ENCODE results near the gene USP15. TPM values are rescaled to one million over a fixed set of nuclear protein-coding genes. Genes with fewer than 3 reads are reported as not detected.
A peak's percentile ranks its signal among the peaks of the same experiment; 100 is the strongest.
"Not testable (repeated sequence)": the region's sequence is repeated elsewhere in the genome, so short reads cannot be mapped to it uniquely, and the experiment has no call there.

The USP15 gene
- polyA plus RNA-seq, 6 donors from 2014 or later: 70.7 to 120 (median 105) TPM

DNA sequence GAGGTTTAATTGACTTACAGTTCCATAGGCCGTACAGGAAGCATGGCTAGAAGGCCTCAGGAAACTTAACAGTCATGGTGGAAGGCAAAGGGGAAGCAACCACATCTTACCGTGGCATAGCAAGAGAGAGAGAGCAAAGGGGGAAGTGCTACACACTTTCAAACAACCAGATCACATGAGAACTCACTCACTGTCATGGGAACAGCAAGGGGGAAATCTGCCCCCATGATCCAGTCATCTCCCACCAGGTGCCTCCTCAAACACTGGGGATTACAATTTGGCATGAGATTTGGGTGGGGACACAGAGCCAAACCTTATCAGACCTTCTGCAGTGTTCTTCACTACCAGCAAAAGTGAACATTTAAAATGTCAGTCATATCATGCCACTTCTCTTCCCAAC, 58.9 kb downstream of the USP15 start:
- Mint-ChIP-seq H3K36me3 (peaks cover 39% of the 10 kb centered on the region in 2 donors), H3K9me3 (peaks cover 0 to 9% (median 0%) of the 10 kb centered on the region in 7 donors), H3K4me1 (peaks cover 30 to 36% (median 34%) of the 10 kb centered on the region in 3 donors), H3K27ac (peak overlapping the region; percentile 2 to 84 (median 30)), H3K27me3 (no peaks in the 10 kb centered on the region), H3K4me3 (peak overlapping the region in 2 of 8 donors; percentile 21 to 64)
- peak; percentile 70 to 75 for ATAC-seq (ENCODE audit: low read depth in 2 of 2)
- DNase-seq: peak; percentile 14

DNA sequence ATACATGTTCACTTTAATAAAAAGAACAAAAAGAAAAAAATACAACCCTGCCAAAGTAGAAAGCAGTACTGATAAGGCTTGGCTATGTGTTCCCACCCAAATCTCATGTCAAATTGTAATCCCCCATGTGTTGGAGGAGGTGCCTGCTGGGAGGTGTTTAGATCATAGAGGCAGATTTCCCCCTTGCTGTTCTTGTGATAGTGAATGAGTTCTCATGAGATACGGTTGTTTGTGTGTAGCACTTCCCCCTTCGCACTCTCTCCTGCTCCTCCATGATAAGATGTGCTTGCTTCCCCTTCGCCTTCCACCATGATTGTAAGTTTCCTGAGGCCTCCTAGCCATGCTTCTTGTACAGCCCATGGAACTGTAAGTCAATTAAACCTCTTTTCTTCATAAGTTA, 59.9 kb downstream of the USP15 start:
- no peaks in the 10 kb centered on the region for H3K27me3 Mint-ChIP-seq
- peaks cover 0 to 9% (median 0%) of the 10 kb centered on the region in 7 donors for H3K9me3 Mint-ChIP-seq
- H3K4me1 Mint-ChIP-seq: peaks cover 30 to 36% (median 34%) of the 10 kb centered on the region in 3 donors
- DNase-seq (no peak), ATAC-seq (ENCODE audit: low read depth in 2 of 2) (no peak)
- peaks cover 39% of the 10 kb centered on the region in 2 donors for H3K36me3 Mint-ChIP-seq
- H3K4me3 Mint-ChIP-seq: no peak overlapping the region
- peak overlapping the region; percentile 24 to 94 (median 62) for H3K27ac Mint-ChIP-seq

DNA sequence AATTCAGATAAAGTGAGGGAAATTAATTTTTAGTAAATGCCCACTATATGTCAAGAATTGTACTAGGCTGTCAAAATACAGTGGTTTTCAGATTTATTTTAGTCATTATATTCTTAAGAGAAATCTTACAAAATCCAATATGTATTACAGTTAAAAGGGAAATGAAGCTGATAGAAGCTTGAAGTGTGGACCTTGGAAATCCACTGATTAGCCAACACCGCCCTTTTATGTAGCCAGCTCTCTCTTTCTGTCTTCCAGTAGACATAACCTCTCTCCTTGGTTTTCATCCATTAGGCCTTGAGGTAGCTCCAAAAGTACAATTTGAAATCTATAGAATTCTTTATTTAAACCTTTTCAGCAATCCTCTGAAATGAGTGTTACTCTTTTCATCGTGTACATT, 63.2 kb downstream of the USP15 start:
- H3K27ac Mint-ChIP-seq: peak overlapping the region in 2 of 6 donors; percentile 5 to 55
- H3K4me1 Mint-ChIP-seq: peaks cover 22 to 34% (median 26%) of the 10 kb centered on the region in 3 donors
- DNase-seq: no peak

DNA sequence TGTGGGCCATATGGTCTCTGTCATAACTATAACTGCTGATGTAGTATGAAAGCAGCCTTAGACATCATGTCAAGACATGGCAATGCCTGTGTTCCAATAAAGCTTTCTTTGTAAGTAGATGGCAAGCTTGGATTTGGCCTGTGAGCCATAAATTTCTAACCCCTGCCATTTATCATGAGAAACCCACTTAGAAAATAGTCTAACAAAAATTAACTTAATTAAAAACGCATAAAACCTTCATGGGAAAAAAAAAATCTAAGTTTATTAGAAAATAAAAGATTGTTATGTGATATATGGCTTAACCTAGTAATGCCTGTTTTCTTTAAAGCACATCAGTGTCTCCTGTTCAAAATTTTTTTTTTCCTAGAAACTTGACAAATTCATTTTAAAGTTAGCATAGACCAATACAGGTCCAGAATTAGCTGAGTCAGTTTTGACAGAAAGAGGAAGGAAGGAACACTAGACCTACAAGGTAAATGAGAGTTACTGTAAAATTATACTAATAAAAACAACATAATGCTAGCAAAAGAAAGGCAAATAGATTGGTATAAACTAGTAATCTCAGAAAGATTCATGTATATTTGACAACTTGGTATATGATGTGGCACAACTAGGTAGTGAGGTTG, 68.2 kb downstream of the USP15 start:
- H3K9me3 Mint-ChIP-seq: no peaks in the 10 kb centered on the region
- no peaks in the 10 kb centered on the region for H3K36me3 Mint-ChIP-seq
- H3K27me3 Mint-ChIP-seq: no peaks in the 10 kb centered on the region
- H3K27ac Mint-ChIP-seq: peak overlapping the region in 1 of 6 donors; percentile 36
- ATAC-seq (ENCODE audit: low read depth in 2 of 2) (no peak), DNase-seq (no peak)
- H3K4me3 Mint-ChIP-seq: no peak overlapping the region
- peaks cover 4 to 20% (median 9%) of the 10 kb centered on the region in 3 donors for H3K4me1 Mint-ChIP-seq

More for the DNA sequence above, 63.2 kb downstream of the USP15 start:
- H3K9me3 Mint-ChIP-seq: peaks cover 0 to 6% (median 0%) of the 10 kb centered on the region in 7 donors
- no peaks in the 10 kb centered on the region for H3K27me3 Mint-ChIP-seq
- peaks cover 29 to 32% of the 10 kb centered on the region in 2 donors for H3K36me3 Mint-ChIP-seq
- ATAC-seq (ENCODE audit: low read depth in 2 of 2): no peak
- no peak overlapping the region for H3K4me3 Mint-ChIP-seq

DNA sequence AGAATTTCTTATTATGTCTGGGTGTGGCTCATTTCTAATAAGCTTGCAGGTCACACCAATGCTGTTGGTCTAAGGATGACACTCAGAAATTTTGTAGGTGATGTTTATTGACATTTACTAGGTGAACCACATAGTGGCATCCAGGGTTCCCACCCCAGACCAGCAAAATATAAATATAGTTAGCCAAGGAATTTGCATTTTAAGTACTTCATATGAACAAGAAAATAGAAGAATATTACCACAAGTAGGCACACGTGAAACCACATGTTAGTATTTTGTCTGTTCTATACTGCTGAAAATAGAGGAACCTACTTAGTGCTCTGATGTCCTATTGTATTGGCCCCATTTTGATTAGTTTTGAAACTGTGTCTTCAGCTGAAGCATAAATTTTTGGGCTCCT, 71.1 kb downstream of the USP15 start:
- peaks cover 13% of the 10 kb centered on the region in 2 donors for H3K36me3 Mint-ChIP-seq
- H3K9me3 Mint-ChIP-seq: peaks cover 0 to 3% (median 0%) of the 10 kb centered on the region in 7 donors
- H3K27me3 Mint-ChIP-seq: no peaks in the 10 kb centered on the region
- H3K4me1 Mint-ChIP-seq: peaks cover 13 to 29% (median 20%) of the 10 kb centered on the region in 3 donors
- no peak overlapping the region for H3K4me3 Mint-ChIP-seq
- ATAC-seq (ENCODE audit: low read depth in 2 of 2) (no peak), DNase-seq (no peak)
- peak overlapping the region in 2 of 6 donors; percentile 32 to 66 for H3K27ac Mint-ChIP-seq

DNA sequence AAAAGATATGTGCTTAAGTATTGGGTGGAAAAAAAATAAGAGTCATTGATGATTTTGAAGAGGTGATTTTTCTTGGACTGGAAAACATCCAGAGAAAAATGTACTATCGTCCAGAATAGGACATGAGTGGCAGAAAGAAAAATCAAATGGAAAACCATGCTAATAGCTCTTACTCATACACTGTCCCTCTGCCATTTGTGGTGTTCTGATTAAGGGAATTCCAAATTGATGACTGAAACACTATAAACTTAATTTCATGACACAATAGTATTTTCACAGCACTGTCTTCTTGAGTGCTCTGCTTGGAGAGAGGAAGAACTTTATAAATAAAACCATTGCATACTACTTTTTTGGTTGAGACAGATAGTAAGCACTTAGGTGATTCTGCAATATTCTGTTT, 72.4 kb downstream of the USP15 start:
- no peak overlapping the region for H3K4me3 Mint-ChIP-seq
- H3K36me3 Mint-ChIP-seq: peaks cover 21 to 24% of the 10 kb centered on the region in 2 donors
- H3K4me1 Mint-ChIP-seq: peaks cover 14 to 28% (median 22%) of the 10 kb centered on the region in 3 donors
- peaks cover 0 to 15% (median 6%) of the 10 kb centered on the region in 7 donors for H3K9me3 Mint-ChIP-seq
- DNase-seq (no peak), ATAC-seq (ENCODE audit: low read depth in 2 of 2) (no peak)
- H3K27me3 Mint-ChIP-seq: no peaks in the 10 kb centered on the region
- H3K27ac Mint-ChIP-seq: no peak overlapping the region

DNA sequence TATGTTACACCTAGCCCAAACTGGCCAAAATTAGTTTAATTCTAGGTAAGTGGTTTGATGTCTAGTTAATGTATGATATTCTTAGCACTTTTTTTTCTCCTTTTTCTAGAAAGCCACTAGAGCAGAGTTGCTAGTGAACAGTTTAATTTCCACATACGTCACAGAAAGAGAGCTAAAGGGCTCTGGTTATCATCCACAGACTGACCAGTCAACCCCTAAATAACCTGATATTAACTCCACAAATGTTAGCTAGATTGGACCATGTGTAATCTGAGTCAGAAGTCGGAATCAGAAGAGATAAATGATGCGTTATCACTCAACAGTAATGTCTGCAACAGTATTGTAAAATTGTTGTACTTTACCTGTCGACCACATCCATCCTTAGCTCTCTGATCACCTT, 74.9 kb downstream of the USP15 start:
- H3K9me3 Mint-ChIP-seq: peaks cover 0 to 30% (median 15%) of the 10 kb centered on the region in 7 donors
- peaks cover 19 to 41% (median 36%) of the 10 kb centered on the region in 3 donors for H3K4me1 Mint-ChIP-seq
- H3K27ac Mint-ChIP-seq: peak overlapping the region in 2 of 6 donors; percentile 2 to 46
- DNase-seq (no peak), ATAC-seq (ENCODE audit: low read depth in 2 of 2) (no peak)
- peaks cover 31 to 35% of the 10 kb centered on the region in 2 donors for H3K36me3 Mint-ChIP-seq
- no peaks in the 10 kb centered on the region for H3K27me3 Mint-ChIP-seq
- no peak overlapping the region for H3K4me3 Mint-ChIP-seq

DNA sequence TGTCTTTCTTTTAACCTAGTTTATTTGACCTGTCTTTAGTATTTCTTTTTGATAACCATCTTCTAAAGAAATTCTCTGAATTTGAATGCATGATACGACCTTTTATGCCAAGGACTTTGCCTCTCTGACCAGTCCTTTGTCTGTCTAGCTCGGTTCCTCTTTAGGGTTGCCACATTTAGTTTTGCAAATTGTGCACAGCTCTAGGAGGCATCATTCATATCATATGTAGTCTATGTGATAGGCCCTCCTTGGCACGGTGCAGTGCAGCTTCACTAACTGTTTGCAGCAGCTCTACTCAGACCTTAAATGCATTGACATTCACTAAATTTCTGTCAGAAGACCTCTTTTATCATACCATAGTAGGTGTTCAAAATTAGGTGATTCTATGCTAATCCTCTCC, 75.6 kb downstream of the USP15 start:
- Mint-ChIP-seq H3K36me3 (peaks cover 39 to 42% of the 10 kb centered on the region in 2 donors), H3K4me1 (peaks cover 27 to 44% (median 43%) of the 10 kb centered on the region in 3 donors), H3K27ac (peak overlapping the region in 5 of 6 donors; percentile 1 to 85 (median 31)), H3K27me3 (no peaks in the 10 kb centered on the region), H3K4me3 (no peak overlapping the region), H3K9me3 (peaks cover 0 to 30% (median 15%) of the 10 kb centered on the region in 7 donors)
- DNase-seq (no peak), ATAC-seq (ENCODE audit: low read depth in 2 of 2) (no peak)

DNA sequence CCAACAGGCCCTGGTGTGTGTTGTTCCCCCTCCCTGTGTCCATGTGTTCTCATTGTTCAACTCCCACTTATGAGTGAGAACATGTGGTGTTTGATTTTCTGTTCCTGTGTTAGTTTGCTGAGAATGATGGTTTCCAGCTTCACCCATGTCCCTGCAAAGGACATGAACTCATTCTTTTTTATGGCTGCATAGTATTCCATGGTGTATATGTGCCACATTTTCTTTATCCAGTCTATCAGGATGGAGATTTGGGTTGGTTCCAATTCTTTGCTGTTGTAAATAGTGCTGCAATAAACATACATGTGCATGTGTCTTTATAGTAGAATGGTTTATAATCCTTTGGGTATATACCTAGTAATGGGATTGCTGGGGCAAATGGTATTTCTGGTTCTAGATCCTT, 77.4 kb downstream of the USP15 start:
- peaks cover 38 to 62% (median 51%) of the 10 kb centered on the region in 3 donors for H3K4me1 Mint-ChIP-seq
- H3K4me3 Mint-ChIP-seq: not testable (repeated sequence)

DNA sequence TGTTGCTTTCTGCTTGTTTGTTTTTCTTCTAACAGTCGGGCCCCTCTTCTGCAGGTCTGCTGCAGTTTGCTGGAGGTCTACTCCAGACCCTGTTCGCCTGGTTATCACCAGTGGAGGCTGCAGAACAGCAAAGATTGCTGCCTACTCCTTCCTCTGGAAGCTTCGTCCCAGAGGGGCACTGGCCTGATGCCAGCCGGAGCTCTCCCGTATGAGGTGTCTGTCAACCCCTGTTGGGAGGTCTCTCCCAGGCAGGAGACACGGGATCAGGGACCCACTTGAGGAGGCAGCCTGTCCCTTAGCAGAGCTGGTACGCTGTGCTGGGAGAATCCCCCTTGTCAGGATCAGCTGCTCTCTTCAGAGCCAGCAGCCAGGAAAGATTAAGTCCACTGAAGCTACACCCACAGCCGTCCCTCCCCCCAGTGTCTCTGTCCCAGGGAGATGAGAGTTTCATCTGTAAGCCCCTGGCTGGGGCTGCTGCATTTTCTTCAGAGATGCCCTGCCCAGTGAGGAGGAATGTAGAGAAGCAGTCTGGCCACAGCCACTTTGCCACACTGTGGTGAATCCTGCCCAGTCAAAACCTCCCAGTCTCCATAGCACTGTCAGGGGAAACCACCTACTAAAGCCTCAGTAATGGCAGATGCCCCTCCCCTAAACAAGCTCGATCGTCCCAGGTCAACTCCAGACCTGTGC, 82.6 kb downstream of the USP15 start:
- DNase-seq; H3K27me3 Mint-ChIP-seq; ATAC-seq (ENCODE audit: low read depth in 2 of 2): not testable (repeated sequence)
- H3K27ac Mint-ChIP-seq: peak overlapping the region in 3 of 6 donors; percentile 25 to 53 (median 27)
- peaks cover 44 to 54% of the 10 kb centered on the region in 2 donors for H3K36me3 Mint-ChIP-seq
- H3K4me3 Mint-ChIP-seq: peak overlapping the region in 1 of 8 donors; percentile 10
- H3K9me3 Mint-ChIP-seq: peaks cover 0 to 13% (median 11%) of the 10 kb centered on the region in 7 donors
- H3K4me1 Mint-ChIP-seq: peaks cover 36 to 71% (median 49%) of the 10 kb centered on the region in 3 donors

More for the DNA sequence above, 77.4 kb downstream of the USP15 start:
- H3K27me3 Mint-ChIP-seq; ATAC-seq (ENCODE audit: low read depth in 2 of 2); DNase-seq: not testable (repeated sequence)
- H3K36me3 Mint-ChIP-seq: peaks cover 43 to 58% of the 10 kb centered on the region in 2 donors
- peak overlapping the region in 1 of 6 donors; percentile 21 for H3K27ac Mint-ChIP-seq
- H3K9me3 Mint-ChIP-seq: peaks cover 0 to 30% (median 15%) of the 10 kb centered on the region in 7 donors

DNA sequence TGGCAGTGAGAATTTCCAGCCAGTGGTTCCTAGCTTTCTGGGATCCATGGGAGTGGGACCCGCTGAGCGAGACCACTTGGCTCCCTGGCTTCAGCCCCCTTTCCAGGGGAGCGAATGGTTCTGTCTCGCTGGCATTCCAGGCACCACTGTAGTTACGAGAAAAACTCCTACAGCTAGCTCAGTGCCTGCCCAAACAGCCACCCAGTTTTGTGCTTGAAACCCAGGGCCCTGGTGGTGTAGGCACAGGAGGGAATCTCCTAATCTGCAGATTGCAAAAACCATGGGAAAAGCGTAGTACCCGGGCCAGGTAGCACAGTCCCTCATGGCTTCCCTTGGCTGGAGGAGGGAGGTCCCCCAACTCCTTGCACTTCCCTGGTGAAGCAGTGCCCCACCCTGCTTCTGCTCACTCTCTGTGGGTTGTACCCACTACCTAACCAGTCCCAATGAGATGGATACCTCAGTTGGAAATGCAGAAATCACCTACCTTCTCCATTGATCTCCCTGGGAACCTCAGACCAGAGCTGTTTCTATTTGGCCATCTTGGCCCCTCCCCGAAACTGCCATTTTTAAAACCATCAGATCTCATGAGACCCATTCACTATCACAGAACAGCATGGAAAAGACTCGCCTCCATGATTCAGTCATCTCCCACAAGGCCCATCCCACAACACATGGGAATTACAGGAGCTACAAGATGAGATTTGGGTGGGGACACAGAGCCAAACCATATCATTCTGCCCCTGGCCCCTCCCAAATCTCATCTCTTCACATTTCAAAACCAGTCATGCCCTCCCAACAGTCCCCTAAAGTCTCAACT, 83.3 kb downstream of the USP15 start:
- peak overlapping the region in 1 of 8 donors; percentile 48 for H3K4me3 Mint-ChIP-seq

DNA sequence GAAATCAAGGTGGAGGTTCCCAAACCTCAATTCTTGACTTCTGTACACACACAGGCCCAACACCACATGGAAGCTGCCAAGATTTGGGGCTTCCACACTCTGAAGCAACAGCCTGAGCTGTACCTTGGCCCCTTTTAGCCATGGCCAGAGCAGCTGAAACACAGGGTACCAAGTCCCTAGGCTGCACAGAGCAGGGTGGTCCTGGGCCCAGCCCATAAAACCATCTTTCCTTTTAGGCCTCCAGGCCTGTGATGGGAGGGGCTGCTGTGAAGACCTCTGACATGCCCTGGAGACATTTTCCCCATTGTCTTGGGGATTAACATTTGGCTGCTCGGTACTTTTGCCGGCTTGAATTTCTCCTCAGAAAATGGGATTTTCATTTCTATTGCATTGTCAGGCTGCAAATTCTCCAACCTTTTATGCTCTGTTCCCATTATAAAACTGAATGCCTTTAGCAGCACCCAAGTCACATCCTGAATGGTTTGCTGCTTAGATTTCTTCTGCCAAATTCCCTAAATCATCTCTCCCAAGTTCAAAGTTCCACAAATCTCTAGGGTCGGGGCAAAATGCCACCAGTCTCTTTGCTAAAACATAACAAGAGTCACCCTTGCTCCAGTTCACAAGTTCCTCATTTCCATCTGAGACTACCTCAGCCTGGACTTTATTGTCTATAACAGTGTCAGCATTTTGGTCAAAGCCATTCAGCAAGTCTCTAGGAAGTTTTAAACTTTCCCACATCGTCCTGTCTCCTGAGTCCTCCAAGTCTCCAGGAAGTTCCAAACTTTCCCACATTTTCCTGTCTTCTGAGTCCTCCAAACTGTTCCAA, 84.7 kb downstream of the USP15 start:
- H3K27me3 Mint-ChIP-seq; DNase-seq; H3K9me3 Mint-ChIP-seq; ATAC-seq (ENCODE audit: low read depth in 2 of 2); H3K4me3 Mint-ChIP-seq: not testable (repeated sequence)
- Mint-ChIP-seq H3K27ac (peak overlapping the region in 4 of 6 donors; percentile 38 to 76 (median 65)), H3K4me1 (peaks cover 30 to 50% (median 30%) of the 10 kb centered on the region in 3 donors), H3K36me3 (peaks cover 36 to 45% of the 10 kb centered on the region in 2 donors)

More for the DNA sequence above, 83.3 kb downstream of the USP15 start:
- peaks cover 36 to 64% (median 42%) of the 10 kb centered on the region in 3 donors for H3K4me1 Mint-ChIP-seq
- H3K9me3 Mint-ChIP-seq; DNase-seq; ATAC-seq (ENCODE audit: low read depth in 2 of 2); H3K27me3 Mint-ChIP-seq: not testable (repeated sequence)
- peaks cover 36 to 47% of the 10 kb centered on the region in 2 donors for H3K36me3 Mint-ChIP-seq
- H3K27ac Mint-ChIP-seq: peak overlapping the region in 3 of 6 donors; percentile 27 to 55 (median 49)

Data from naive B cell (primary cell).